WI38 (cell line): Measurements from ENCODE around the gene ADGRD2.

Experiments
- H3K4me3 ChIP-seq: 2 replicates; pipeline ENCODE4 v1.5.1; 2011; ENCODE audit warnings: low read depth, mild to moderate bottlenecking, control low read depth, low read length
- TF ChIP-seq, protein P1 (sequence below): IDR thresholded peaks from 2 replicates; pipeline ENCODE4 v1.5.1; 2012; ENCODE audit warnings: low read depth, mild to moderate bottlenecking, control low read depth, low read length

ADGRD2 gene

DNA sequence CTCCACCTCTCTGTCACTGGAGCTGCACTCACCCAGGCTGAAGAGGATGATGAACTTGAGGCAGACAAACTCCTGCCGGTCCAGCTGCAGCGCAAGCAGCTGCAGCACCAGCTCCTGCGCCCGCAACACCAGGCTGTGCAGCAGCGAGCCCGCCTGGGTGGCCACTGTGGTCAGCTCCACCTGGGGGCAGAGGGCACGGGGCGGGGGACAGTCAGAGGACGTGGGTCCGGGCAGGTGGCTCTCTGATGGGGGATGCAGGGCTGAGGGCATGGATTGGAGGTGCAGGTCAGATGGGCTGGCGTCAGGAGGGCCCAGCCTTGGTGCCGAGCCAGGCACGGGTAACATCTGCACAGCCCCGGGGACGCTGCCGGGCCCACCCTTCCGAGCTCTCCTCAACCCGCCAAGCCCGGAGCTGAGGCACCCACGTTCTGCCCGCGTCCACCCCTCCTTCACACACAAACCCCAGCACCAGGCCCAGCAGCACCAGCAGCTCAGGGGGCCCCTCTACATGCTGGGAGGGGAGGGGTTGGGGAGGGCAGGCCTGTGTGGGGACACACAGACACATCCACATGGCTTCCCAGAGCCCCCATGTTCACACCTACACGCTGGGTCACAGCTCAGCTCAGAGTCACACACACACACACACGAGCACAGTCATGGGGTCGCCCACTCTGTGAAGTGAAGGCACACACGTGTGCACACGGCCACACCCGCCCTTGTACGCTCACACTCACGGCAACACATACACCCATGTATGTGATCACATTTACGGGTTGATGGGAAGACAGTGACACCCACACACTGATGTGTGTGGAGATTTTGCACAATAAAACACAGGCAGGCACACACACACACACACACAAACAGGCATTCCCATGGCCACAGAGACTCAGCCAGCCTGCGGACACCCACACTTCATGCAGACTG, 41.1 kb downstream of the ADGRD2 start:
- H3K4me3 ChIP-seq = no peak overlapping the region

DNA sequence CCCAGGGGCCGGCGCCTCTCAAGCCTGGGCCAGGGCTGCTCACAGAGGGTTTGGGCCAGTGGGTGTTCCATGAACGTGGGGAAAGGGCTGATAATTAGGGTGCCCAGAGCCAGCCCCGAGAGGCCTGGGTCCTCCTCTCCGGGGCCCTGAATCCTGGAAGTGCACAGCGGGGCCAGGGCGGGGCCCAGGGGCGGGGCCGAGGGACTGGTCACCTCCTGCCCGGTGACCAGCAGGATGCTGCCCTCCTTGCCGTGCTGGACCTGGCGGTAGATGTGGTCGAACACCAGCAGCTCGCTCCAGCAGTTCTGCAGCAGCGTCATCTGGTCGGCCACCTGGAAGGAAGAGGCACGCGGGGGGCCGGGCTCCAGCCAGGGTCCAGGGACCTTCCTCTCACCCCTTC, 42.6 kb downstream of the ADGRD2 start:
- TF ChIP-seq, protein P1, sequence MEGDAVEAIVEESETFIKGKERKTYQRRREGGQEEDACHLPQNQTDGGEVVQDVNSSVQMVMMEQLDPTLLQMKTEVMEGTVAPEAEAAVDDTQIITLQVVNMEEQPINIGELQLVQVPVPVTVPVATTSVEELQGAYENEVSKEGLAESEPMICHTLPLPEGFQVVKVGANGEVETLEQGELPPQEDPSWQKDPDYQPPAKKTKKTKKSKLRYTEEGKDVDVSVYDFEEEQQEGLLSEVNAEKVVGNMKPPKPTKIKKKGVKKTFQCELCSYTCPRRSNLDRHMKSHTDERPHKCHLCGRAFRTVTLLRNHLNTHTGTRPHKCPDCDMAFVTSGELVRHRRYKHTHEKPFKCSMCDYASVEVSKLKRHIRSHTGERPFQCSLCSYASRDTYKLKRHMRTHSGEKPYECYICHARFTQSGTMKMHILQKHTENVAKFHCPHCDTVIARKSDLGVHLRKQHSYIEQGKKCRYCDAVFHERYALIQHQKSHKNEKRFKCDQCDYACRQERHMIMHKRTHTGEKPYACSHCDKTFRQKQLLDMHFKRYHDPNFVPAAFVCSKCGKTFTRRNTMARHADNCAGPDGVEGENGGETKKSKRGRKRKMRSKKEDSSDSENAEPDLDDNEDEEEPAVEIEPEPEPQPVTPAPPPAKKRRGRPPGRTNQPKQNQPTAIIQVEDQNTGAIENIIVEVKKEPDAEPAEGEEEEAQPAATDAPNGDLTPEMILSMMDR = no peak
- H3K4me3 ChIP-seq = no peak overlapping the region

More for the DNA sequence above, 41.1 kb downstream of the ADGRD2 start:
- TF ChIP-seq, protein P1 = no peak

DNA sequence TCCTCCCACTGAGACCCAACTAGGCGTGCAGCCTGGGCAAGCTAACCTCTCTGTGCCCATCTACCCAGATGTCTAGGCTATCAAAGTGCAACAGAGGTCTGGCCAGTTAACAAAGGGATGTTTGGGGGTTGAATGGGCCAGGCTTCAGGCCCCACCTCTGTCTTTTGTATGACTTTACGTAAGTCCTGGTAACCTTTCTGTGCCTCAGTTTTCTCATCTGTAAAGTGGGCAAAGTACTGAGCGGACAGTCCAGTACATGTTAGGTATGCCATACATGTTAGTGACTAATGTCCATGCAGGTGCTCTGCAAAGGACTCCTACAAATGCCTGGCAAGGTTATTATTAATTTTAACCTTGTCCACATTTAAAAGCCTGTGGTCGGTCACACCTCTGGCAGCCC, 43.0 kb downstream of the ADGRD2 start:
- H3K4me3 ChIP-seq = no peak overlapping the region
- TF ChIP-seq, protein P1 = no peak

DNA sequence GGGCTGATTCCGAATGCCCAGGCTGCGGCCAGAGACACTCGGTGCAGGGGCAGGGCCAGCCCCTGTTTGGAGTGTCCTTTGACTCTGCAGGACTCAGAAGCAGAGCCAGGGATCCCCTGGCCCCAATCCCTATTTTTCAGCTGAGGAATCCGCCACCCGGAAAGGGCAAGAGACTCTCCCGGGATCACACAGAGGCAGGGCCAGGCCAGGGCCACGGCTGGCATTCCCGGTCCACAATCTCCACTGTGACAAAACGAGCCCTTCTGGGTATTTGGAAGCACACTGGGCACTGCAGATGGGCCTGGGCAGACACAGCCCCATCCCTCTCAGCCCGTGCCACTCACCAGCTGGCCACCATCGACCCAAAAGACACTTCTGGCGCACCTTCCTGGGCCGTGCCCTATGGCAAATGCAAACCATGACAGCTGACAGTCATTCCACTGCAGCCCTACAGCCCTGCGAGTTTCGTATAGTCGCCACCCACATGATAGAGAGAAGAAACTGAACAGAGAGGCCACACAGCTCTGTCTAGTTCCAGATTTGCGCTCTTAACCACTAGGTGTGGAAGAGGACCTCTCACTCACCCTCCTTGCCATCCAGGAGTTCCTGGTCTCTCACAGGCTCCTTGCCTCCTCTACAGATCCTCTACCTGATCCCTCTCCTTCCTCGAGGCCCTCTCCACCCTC, 43.7 kb downstream of the ADGRD2 start:
- TF ChIP-seq, protein P1 = no peak
- no peak overlapping the region for H3K4me3 ChIP-seq

DNA sequence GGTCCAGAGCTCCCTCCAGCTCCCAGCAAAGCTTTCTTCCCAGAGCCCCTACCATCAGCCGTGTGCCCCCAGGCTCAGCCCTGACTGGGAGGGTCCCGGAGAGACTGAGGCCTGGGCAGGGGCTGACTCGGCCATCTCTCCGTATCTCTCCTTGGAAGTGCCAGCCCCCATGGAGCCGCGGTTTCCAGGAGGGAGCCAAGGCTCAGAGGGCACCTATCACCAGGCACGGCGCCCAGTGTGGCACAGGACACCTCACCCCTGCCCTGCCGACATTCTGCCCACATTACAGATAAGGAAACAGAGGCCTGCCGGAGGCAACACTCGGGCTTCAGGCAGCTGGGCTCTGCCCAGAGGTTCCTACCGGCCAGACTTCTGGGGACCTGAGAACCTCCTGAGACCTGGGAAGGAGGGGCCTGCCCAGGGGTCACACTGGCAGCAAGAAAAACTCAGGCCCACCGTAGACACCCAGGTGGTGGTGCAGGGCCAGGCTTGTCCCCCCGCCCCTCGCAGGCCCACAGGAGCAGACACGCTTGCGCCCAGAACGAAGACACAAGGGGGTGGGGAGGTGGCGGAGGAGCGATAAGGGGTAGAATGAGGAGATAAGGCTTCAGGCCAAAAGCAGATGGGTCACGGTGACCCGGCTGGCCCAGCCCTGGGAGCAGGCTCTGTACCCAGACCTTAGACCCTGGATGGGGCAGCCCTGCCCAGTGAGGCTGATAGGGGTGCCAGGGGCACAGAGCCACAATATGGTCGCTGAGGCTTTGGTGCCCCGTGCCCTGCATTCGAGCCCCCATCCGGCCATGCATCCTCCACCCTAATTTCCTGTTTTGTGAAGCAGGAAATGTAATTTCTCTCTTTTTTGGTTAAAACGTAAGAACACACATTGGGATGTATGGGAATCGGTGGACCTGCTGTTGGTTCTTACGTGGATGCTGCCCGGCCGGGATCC, 45.1 kb downstream of the ADGRD2 start:
- H3K4me3 ChIP-seq = no peak overlapping the region
- TF ChIP-seq, protein P1 = no peak

DNA sequence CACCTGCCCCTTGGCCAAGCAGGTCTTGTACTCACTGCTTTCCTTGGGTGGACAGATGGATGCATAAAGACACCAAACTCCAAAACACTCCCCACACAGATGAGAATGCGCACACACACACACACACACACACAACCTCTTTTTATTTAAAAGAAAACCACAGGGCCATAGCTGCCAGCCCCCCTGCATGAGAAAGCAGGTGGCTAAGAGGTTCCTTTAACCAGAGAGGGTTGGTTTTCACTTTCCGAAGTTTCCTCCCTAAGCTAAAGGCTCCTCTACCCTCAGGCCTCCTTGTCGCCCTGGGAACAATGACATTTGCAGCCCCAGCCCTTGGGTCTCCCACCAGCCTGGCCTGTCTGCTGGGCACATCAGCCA, 45.8 kb downstream of the ADGRD2 start:
- TF ChIP-seq, protein P1 = no peak
- no peak overlapping the region for H3K4me3 ChIP-seq
